ENCODE measurements around the gene ABCC1. TPM values are rescaled to one million over a fixed set of nuclear protein-coding genes. Genes with fewer than 3 reads are reported as not detected.

The ABCC1 gene
- total RNA-seq, 1 donor from 2014 or later, result 7.2 TPM

GRCh38 chr16:16042076-16042475 is 92.7 kb downstream of the ABCC1 start:
- DNase-seq (ENCODE audit: low read depth), result peak; percentile 88

- DNase-seq (ENCODE audit: low read depth), result no peak
These were observed 95.9 kb downstream of the ABCC1 start for GRCh38 chr16:16045296-16045695.

GRCh38 chr16:16045879-16046278 is 96.5 kb downstream of the ABCC1 start:
- DNase-seq (ENCODE audit: low read depth), result no peak

- DNase-seq (ENCODE audit: low read depth), result no peak
These were observed 98.3 kb downstream of the ABCC1 start for GRCh38 chr16:16047761-16048160.

- DNase-seq (ENCODE audit: low read depth), result no peak
These were observed 99.6 kb downstream of the ABCC1 start for GRCh38 chr16:16048904-16049582.

GRCh38 chr16:16050106-16050505 is 100.7 kb downstream of the ABCC1 start:
- DNase-seq (ENCODE audit: low read depth), result no peak

GRCh38 chr16:16051132-16051531 is 101.7 kb downstream of the ABCC1 start:
- no peak for DNase-seq (ENCODE audit: low read depth)

- no peak for DNase-seq (ENCODE audit: low read depth)
These were observed 103.5 kb downstream of the ABCC1 start for GRCh38 chr16:16052916-16053315.

GRCh38 chr16:16057102-16057501 is 107.7 kb downstream of the ABCC1 start:
- no peak for DNase-seq (ENCODE audit: low read depth)

- DNase-seq (ENCODE audit: low read depth), result no peak
These were observed 109.7 kb downstream of the ABCC1 start for GRCh38 chr16:16059160-16059559.

- peak; percentile 49 for DNase-seq (ENCODE audit: low read depth)
These were observed 110.6 kb downstream of the ABCC1 start for GRCh38 chr16:16059895-16060590.

- no peak for DNase-seq (ENCODE audit: low read depth)
These were observed 112.9 kb downstream of the ABCC1 start for GRCh38 chr16:16062023-16062937.

- DNase-seq (ENCODE audit: low read depth), result no peak
These were observed 114.3 kb downstream of the ABCC1 start for GRCh38 chr16:16063683-16064082.

- DNase-seq (ENCODE audit: low read depth), result no peak
These were observed 115.5 kb downstream of the ABCC1 start for GRCh38 chr16:16064874-16065384.

- peak; percentile 46 for DNase-seq (ENCODE audit: low read depth)
These were observed 117.7 kb downstream of the ABCC1 start for GRCh38 chr16:16067127-16067526.

- DNase-seq (ENCODE audit: low read depth), result peak; percentile 90
These were observed 122.3 kb downstream of the ABCC1 start for GRCh38 chr16:16071631-16072244.

GRCh38 chr16:16073001-16073545 is 123.7 kb downstream of the ABCC1 start:
- peak; percentile 42 for DNase-seq (ENCODE audit: low read depth)

GRCh38 chr16:16073891-16074881 is 124.8 kb downstream of the ABCC1 start:
- DNase-seq (ENCODE audit: low read depth), result peak; percentile 87

Measured in myocyte (in vitro differentiated cells).